ENCODE measurements around the gene PP2D1. TPM values are rescaled to one million over a fixed set of nuclear protein-coding genes. Genes with fewer than 3 reads are reported as not detected.

Gene PP2D1
- total RNA-seq, 1 experiment from 2014 or later = not detected

DNA sequence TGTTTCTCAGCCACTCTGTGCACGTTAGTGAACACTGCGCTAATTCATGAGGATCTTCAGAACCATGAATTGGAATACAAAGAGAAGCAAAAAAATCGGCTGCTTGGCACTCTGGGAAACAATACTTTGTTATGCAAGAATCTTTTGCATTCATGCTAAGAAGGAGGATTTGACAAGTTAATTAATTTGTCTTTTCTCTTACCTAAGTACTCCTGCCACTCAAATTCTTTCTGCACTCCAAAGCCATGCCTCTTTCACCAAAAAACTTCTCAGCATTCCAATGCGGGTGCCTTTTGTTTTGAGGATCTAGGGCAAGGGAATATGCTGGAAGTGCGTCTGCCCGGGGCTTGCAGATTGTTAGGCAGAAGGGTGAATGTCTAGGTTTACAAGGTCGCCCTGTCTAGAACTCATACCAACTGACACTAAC, 16.9 kb upstream of the PP2D1 start:
- POLR2A ChIA-PET (ENCODE audit: unreplicated experiment) = no interaction called here
- Histone ChIP-seq H3K36me3 (ENCODE audit: low read depth, low read length) (no peaks in the 10 kb centered on the region), H3K4me1 (ENCODE audit: insufficient read depth, low read length) (peaks cover 11% of the 10 kb centered on the region), H2AFZ (ENCODE audit: low read length) (no peak overlapping the region), H3K27ac (ENCODE audit: low read length) (no peak overlapping the region), H3K9me2 (replicated peaks; ENCODE audit: low read length) (no peaks in the 10 kb centered on the region), H4K20me1 (ENCODE audit: low read length) (no peaks in the 10 kb centered on the region), H3K27me3 (ENCODE audit: low read length) (no peaks in the 10 kb centered on the region), H3K9me3 (ENCODE audit: low read length) (no peaks in the 10 kb centered on the region), H3K4me3 (ENCODE audit: low read length) (no peak overlapping the region), H3F3A (ENCODE audit: low read length, unreplicated experiment) (no peaks in the 10 kb centered on the region), H3K79me2 (ENCODE audit: low read length) (no peaks in the 10 kb centered on the region), H3K9ac (ENCODE audit: low read length) (no peak overlapping the region), H3K4me2 (ENCODE audit: low read length) (no peak overlapping the region)
- no peak for TF ChIP-seq EZH2 (IDR thresholded peaks at IDR 0.05; ENCODE audit: low read length, unreplicated experiment)
- TF ChIP-seq, protein P1, sequence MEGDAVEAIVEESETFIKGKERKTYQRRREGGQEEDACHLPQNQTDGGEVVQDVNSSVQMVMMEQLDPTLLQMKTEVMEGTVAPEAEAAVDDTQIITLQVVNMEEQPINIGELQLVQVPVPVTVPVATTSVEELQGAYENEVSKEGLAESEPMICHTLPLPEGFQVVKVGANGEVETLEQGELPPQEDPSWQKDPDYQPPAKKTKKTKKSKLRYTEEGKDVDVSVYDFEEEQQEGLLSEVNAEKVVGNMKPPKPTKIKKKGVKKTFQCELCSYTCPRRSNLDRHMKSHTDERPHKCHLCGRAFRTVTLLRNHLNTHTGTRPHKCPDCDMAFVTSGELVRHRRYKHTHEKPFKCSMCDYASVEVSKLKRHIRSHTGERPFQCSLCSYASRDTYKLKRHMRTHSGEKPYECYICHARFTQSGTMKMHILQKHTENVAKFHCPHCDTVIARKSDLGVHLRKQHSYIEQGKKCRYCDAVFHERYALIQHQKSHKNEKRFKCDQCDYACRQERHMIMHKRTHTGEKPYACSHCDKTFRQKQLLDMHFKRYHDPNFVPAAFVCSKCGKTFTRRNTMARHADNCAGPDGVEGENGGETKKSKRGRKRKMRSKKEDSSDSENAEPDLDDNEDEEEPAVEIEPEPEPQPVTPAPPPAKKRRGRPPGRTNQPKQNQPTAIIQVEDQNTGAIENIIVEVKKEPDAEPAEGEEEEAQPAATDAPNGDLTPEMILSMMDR (conservative IDR thresholded peaks at IDR 0.05; ENCODE audit: low read depth, low read length) = no peak
- BruUV-seq (replicated peaks) = no TSS peak
- CTCF ChIA-PET = no interaction called here
- no peak for ATAC-seq
- DNase-seq = no peak
- intact Hi-C loops (cut with micrococcal nuclease) = no loop called here

DNA sequence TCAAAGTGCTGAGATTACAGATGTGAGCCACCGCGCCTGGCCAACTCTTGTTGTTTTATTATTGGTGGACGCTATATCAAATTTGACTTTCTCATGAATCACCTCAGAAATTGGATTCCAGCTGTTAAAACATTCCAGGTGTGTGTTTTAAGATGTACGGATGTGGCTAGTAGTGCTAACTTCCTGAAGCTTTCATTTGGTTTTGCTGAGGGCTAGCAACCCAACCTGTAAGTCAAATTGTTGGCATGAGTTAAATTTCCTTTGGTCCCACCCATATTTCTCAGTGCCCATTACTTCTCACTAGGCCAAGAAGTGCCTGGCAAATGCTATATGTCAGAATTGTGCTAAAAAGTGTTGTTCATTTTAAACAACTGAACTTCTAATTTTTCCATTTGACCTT, 15.1 kb upstream of the PP2D1 start:
- no peaks in the 10 kb centered on the region for H3K79me2 ChIP-seq (ENCODE audit: low read length)
- no peaks in the 10 kb centered on the region for H3F3A ChIP-seq (ENCODE audit: low read length, unreplicated experiment)
- ChIA-PET CTCF (no interaction called here), POLR2A (ENCODE audit: unreplicated experiment) (no interaction called here)
- H4K20me1 ChIP-seq (ENCODE audit: low read length) = no peaks in the 10 kb centered on the region
- DNase-seq (peak; percentile 66), ATAC-seq (peak; percentile 87)
- peak overlapping the region; percentile 50 for H3K27ac ChIP-seq (ENCODE audit: low read length)
- no peaks in the 10 kb centered on the region for H3K9me3 ChIP-seq (ENCODE audit: low read length)
- H3K4me3 ChIP-seq (ENCODE audit: low read length) = no peak overlapping the region
- BruUV-seq (replicated peaks) = no TSS peak
- H3K4me1 ChIP-seq (ENCODE audit: insufficient read depth, low read length) = peaks cover 11% of the 10 kb centered on the region
- H3K9ac ChIP-seq (ENCODE audit: low read length) = no peak overlapping the region
- no peaks in the 10 kb centered on the region for H3K36me3 ChIP-seq (ENCODE audit: low read depth, low read length)
- TF ChIP-seq, protein P1 (conservative IDR thresholded peaks at IDR 0.05; ENCODE audit: low read depth, low read length) = no peak
- TF ChIP-seq EZH2 (IDR thresholded peaks at IDR 0.05; ENCODE audit: low read length, unreplicated experiment) = no peak
- TF ChIP-seq EZH2phosphoT487 (IDR thresholded peaks at IDR 0.05; ENCODE audit: borderline replicate concordance, low read length) = no peak
- H3K9me2 ChIP-seq (replicated peaks; ENCODE audit: low read length) = no peaks in the 10 kb centered on the region
- H2AFZ ChIP-seq (ENCODE audit: low read length) = peak overlapping the region; percentile 59
- intact Hi-C loops (cut with micrococcal nuclease) = loop anchor here (1.0 kb wide), 1 partner anchor 30 kb away; no protein-coding TSS in a partner anchor
- H3K27me3 ChIP-seq (ENCODE audit: low read length) = no peaks in the 10 kb centered on the region
- peak overlapping the region; percentile 39 for H3K4me2 ChIP-seq (ENCODE audit: low read length)

DNA sequence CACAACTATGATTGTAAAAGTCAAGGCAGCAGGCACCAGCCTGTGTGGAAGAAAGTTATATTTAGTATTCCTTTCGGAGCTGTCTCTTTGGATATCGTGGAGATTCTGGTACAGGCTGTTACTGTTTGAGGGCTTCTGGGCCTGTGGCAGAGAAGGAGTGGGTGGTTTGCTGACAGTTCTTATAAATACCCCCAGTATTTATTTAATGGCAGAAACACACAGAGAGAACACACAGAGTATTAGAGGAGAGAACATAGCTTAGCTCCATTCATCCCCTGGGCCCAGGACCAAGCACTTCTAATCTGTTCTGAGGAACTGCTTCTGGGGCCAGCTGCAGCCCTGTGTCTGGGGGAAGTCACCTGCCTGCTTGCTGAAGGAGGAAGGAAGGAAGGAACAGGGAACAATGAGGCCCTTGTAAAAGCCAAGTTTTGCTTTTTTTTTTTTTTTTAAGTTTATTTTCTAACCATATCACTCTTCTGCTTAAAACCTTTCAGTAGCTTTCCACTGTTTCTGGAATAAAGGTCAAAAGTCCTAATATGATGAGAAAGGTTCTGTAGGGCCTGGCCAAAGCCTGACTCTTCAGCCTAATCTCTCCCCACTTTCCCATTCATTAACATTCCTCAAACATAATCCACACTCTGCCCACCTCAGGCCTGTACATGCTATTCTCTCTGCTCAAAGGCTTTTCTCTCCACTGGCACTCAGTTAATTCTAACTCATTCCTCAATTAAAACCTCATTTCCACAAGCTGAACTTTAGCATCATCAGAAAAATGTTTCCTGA, 11.8 kb upstream of the PP2D1 start:
- Histone ChIP-seq H3K9me3 (ENCODE audit: low read length) (no peaks in the 10 kb centered on the region), H3K27ac (ENCODE audit: low read length) (no peak overlapping the region), H2AFZ (ENCODE audit: low read length) (no peak overlapping the region), H3K4me2 (ENCODE audit: low read length) (no peak overlapping the region), H3K9me2 (replicated peaks; ENCODE audit: low read length) (no peaks in the 10 kb centered on the region), H3K4me1 (ENCODE audit: insufficient read depth, low read length) (peaks cover 11% of the 10 kb centered on the region), H3K9ac (ENCODE audit: low read length) (no peak overlapping the region), H4K20me1 (ENCODE audit: low read length) (no peaks in the 10 kb centered on the region), H3K4me3 (ENCODE audit: low read length) (no peak overlapping the region), H3F3A (ENCODE audit: low read length, unreplicated experiment) (no peaks in the 10 kb centered on the region), H3K79me2 (ENCODE audit: low read length) (no peaks in the 10 kb centered on the region), H3K27me3 (ENCODE audit: low read length) (no peaks in the 10 kb centered on the region), H3K36me3 (ENCODE audit: low read depth, low read length) (no peaks in the 10 kb centered on the region)
- DNase-seq (no peak), ATAC-seq (peak; percentile 44)
- BruUV-seq (replicated peaks) = no TSS peak
- intact Hi-C loops (cut with micrococcal nuclease) = no loop called here
- ChIA-PET CTCF (interaction anchor here (0.6 to 0.7 kb wide), 2 partner anchors 17 to 695 kb away, joined by 7 to 11 read pairs; no protein-coding TSS in a partner anchor), POLR2A (ENCODE audit: unreplicated experiment) (no interaction called here)
- no peak for TF ChIP-seq EZH2 (IDR thresholded peaks at IDR 0.05; ENCODE audit: low read length, unreplicated experiment)
- TF ChIP-seq, protein P1 (conservative IDR thresholded peaks at IDR 0.05; ENCODE audit: low read depth, low read length) = no peak
- TF ChIP-seq EZH2phosphoT487 (IDR thresholded peaks at IDR 0.05; ENCODE audit: borderline replicate concordance, low read length) = no peak

Measured in PC-3 (cell line).